ENCODE results near the gene CRTC1. TPM values are rescaled to one million over a fixed set of nuclear protein-coding genes. Genes with fewer than 3 reads are reported as not detected.

The CRTC1 gene
- total RNA-seq, 1 experiment from 2014 or later: 12.3 TPM

DNA sequence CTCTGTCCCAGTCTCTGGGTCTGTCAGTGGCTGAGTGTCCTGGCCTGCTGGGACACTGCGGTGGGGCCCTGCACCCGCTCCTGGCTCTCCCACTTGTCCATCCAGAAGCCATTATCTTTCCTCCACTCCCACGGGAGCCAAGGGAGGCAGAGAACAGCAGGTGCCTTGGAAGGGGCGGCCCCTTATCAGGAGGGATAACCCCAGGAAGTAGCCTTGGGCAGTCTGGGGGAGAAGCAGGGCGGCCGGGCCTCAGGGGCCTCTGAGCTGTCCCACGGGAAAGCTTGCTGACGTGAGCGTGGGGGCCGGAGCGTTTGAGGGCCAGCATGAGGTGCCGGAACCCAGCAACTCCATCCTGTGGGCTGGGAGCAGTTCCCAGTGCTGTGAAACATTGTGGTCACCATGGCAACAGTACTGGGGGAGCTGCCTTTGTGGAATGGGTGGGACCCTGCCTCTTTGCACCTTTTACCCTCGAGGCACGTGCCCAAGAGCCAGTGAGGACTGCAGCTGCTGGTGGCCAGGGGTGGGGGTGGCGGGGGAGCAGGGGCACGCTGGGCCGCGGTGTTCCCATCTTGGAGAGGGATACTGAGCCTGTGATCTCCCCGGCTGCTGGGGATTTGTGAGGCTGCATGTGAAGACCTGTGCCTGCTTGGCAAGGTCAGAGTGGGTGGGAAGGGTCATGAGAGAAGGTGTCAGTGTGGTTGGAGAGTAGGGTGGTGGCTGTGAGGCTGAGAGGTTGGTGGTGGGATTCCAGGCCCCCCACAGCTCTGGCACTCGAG lies 25.7 kb upstream of the CRTC1 start (continued):
- TF ChIP-seq, protein P1, sequence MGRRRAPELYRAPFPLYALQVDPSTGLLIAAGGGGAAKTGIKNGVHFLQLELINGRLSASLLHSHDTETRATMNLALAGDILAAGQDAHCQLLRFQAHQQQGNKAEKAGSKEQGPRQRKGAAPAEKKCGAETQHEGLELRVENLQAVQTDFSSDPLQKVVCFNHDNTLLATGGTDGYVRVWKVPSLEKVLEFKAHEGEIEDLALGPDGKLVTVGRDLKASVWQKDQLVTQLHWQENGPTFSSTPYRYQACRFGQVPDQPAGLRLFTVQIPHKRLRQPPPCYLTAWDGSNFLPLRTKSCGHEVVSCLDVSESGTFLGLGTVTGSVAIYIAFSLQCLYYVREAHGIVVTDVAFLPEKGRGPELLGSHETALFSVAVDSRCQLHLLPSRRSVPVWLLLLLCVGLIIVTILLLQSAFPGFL (CRISPR knock-in tag; IDR thresholded peaks at IDR 0.05; ENCODE audit: borderline replicate concordance): no peak
- TF ChIP-seq, protein P2, sequence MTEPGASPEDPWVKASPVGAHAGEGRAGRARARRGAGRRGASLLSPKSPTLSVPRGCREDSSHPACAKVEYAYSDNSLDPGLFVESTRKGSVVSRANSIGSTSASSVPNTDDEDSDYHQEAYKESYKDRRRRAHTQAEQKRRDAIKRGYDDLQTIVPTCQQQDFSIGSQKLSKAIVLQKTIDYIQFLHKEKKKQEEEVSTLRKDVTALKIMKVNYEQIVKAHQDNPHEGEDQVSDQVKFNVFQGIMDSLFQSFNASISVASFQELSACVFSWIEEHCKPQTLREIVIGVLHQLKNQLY (CRISPR knock-in tag; IDR thresholded peaks at IDR 0.05): no peak

GRCh38 chr19:18658366-18658855 lies 25.1 kb upstream of the CRTC1 start:
- no peak for DNase-seq (ENCODE audit: low spot score)
- peaks cover 3% of the 10 kb centered on the region; the same call in 1 of the 2 replicates for H3K9me3 Mint-ChIP-seq
- no peaks in the 10 kb centered on the region for H3K27me3 Mint-ChIP-seq (ENCODE audit: low read depth)
- peak overlapping the region; percentile 31; the same call in 1 of the 2 replicates for H3K27ac Mint-ChIP-seq
- no peak for ATAC-seq
- CTCF ChIA-PET: interaction anchor here (1.6 kb wide), 1 partner anchor 189 kb away, joined by 3 read pairs; no protein-coding TSS in a partner anchor
- no peak overlapping the region for H3K4me3 Mint-ChIP-seq
- no peak for TF ChIP-seq MYBL2 (CRISPR knock-in tag; IDR thresholded peaks at IDR 0.05)
- TF ChIP-seq CREM (CRISPR knock-in tag; IDR thresholded peaks at IDR 0.05): no peak
- TF ChIP-seq FOXK1 (CRISPR knock-in tag; IDR thresholded peaks at IDR 0.05): no peak
- no peak for TF ChIP-seq ZSCAN18 (CRISPR knock-in tag; IDR thresholded peaks at IDR 0.05)
- TF ChIP-seq, protein P3, sequence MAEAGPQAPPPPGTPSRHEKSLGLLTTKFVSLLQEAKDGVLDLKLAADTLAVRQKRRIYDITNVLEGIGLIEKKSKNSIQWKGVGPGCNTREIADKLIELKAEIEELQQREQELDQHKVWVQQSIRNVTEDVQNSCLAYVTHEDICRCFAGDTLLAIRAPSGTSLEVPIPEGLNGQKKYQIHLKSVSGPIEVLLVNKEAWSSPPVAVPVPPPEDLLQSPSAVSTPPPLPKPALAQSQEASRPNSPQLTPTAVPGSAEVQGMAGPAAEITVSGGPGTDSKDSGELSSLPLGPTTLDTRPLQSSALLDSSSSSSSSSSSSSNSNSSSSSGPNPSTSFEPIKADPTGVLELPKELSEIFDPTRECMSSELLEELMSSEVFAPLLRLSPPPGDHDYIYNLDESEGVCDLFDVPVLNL (CRISPR knock-in tag; IDR thresholded peaks at IDR 0.05; ENCODE audit: borderline replicate concordance, low read depth): no peak
- no peak for TF ChIP-seq ZNF671 (CRISPR knock-in tag; IDR thresholded peaks at IDR 0.05)
- no peak for TF ChIP-seq TEAD1 (CRISPR knock-in tag; IDR thresholded peaks at IDR 0.05)
- POLR2A ChIA-PET: interaction anchor here (0.6 kb wide), 1 partner anchor 69 kb away, joined by 6 read pairs; no protein-coding TSS in a partner anchor
- H3K36me3 Mint-ChIP-seq: no peaks in the 10 kb centered on the region
- peaks cover 12% of the 10 kb centered on the region for H3K4me1 Mint-ChIP-seq

- Mint-ChIP-seq H3K4me3 (no peak overlapping the region), H3K36me3 (no peaks in the 10 kb centered on the region), H3K27me3 (ENCODE audit: low read depth) (no peaks in the 10 kb centered on the region), H3K27ac (peak overlapping the region; percentile 2; the same call in 1 of the 2 replicates), H3K9me3 (peaks cover 3% of the 10 kb centered on the region; the same call in 1 of the 2 replicates), H3K4me1 (peaks cover 13% of the 10 kb centered on the region)
- no peak for ATAC-seq
- CTCF ChIA-PET: no interaction called here
- no peak for TF ChIP-seq SMAD3 (CRISPR knock-in tag; IDR thresholded peaks at IDR 0.05; ENCODE audit: borderline replicate concordance)
- no peak for TF ChIP-seq FOXP4 (CRISPR knock-in tag; IDR thresholded peaks at IDR 0.05)
- no peak for TF ChIP-seq TCF7 (CRISPR knock-in tag; IDR thresholded peaks at IDR 0.05; ENCODE audit: low read depth)
- TF ChIP-seq GTF2I (CRISPR knock-in tag; conservative IDR thresholded peaks at IDR 0.05): no peak
- no peak for TF ChIP-seq ZNF423 (CRISPR knock-in tag; IDR thresholded peaks at IDR 0.05)
- TF ChIP-seq, protein P4, sequence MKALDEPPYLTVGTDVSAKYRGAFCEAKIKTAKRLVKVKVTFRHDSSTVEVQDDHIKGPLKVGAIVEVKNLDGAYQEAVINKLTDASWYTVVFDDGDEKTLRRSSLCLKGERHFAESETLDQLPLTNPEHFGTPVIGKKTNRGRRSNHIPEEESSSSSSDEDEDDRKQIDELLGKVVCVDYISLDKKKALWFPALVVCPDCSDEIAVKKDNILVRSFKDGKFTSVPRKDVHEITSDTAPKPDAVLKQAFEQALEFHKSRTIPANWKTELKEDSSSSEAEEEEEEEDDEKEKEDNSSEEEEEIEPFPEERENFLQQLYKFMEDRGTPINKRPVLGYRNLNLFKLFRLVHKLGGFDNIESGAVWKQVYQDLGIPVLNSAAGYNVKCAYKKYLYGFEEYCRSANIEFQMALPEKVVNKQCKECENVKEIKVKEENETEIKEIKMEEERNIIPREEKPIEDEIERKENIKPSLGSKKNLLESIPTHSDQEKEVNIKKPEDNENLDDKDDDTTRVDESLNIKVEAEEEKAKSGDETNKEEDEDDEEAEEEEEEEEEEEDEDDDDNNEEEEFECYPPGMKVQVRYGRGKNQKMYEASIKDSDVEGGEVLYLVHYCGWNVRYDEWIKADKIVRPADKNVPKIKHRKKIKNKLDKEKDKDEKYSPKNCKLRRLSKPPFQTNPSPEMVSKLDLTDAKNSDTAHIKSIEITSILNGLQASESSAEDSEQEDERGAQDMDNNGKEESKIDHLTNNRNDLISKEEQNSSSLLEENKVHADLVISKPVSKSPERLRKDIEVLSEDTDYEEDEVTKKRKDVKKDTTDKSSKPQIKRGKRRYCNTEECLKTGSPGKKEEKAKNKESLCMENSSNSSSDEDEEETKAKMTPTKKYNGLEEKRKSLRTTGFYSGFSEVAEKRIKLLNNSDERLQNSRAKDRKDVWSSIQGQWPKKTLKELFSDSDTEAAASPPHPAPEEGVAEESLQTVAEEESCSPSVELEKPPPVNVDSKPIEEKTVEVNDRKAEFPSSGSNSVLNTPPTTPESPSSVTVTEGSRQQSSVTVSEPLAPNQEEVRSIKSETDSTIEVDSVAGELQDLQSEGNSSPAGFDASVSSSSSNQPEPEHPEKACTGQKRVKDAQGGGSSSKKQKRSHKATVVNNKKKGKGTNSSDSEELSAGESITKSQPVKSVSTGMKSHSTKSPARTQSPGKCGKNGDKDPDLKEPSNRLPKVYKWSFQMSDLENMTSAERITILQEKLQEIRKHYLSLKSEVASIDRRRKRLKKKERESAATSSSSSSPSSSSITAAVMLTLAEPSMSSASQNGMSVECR (CRISPR knock-in tag; IDR thresholded peaks at IDR 0.05; ENCODE audit: borderline replicate concordance): no peak
- no peak for DNase-seq (ENCODE audit: low spot score)
- POLR2A ChIA-PET: no interaction called here
Measured at GRCh38 chr19:18659281-18660050, 24.0 kb upstream of the CRTC1 start.
